Suppressor macrophage (primary cell): ENCODE data around the gene SNED1.
A peak's percentile ranks its signal among the peaks of the same experiment; 100 is the strongest.

Experiments
- DNase-seq, 4 experiments: peaks; one replicate each; pipeline ENCODE4 v3.0.0-alpha.2; 2020 to 2022

SNED1 gene

GRCh38 chr2:241006412-241006811, 8.0 kb downstream of the SNED1 start:
- no peak for DNase-seq

- no peak for DNase-seq
Observed at GRCh38 chr2:241007111-241007510, 8.7 kb downstream of the SNED1 start.

GRCh38 chr2:241007880-241008710, 9.7 kb downstream of the SNED1 start:
- no peak for DNase-seq

GRCh38 chr2:241008711-241009121, 10.3 kb downstream of the SNED1 start:
- DNase-seq = no peak

GRCh38 chr2:241009191-241009590, 10.8 kb downstream of the SNED1 start:
- DNase-seq = no peak

GRCh38 chr2:241009601-241010530, 11.4 kb downstream of the SNED1 start:
- peak in 3 of 4 experiments; percentile 20 to 25 (median 23) for DNase-seq

GRCh38 chr2:241010531-241011295, 12.3 kb downstream of the SNED1 start:
- no peak for DNase-seq

GRCh38 chr2:241011296-241011600, 12.8 kb downstream of the SNED1 start:
- DNase-seq = no peak

- DNase-seq = no peak
Observed at GRCh38 chr2:241011751-241012510, 13.5 kb downstream of the SNED1 start.

GRCh38 chr2:241014224-241014623, 15.8 kb downstream of the SNED1 start:
- no peak for DNase-seq

GRCh38 chr2:241014764-241015163, 16.3 kb downstream of the SNED1 start:
- DNase-seq = no peak

- no peak for DNase-seq
Observed at GRCh38 chr2:241015439-241015838, 17.0 kb downstream of the SNED1 start.

- no peak for DNase-seq
Observed at GRCh38 chr2:241017228-241017940, 19.0 kb downstream of the SNED1 start.

- no peak for DNase-seq
Observed at GRCh38 chr2:241018051-241018891, 19.9 kb downstream of the SNED1 start.

GRCh38 chr2:241019441-241020139, 21.2 kb downstream of the SNED1 start:
- no peak for DNase-seq

- no peak for DNase-seq
Observed at GRCh38 chr2:241020201-241020600, 21.8 kb downstream of the SNED1 start.

GRCh38 chr2:241020629-241021190, 22.3 kb downstream of the SNED1 start:
- DNase-seq = no peak

GRCh38 chr2:241025639-241026038, 27.2 kb downstream of the SNED1 start:
- DNase-seq = no peak

- DNase-seq = no peak
Observed at GRCh38 chr2:241029599-241030332, 31.3 kb downstream of the SNED1 start.
